HPDE6-E6E7 (cell line): Measurements from ENCODE around the gene CARD11.

ENCODE experiments used
- DNase-seq: peaks from one replicate; pipeline ENCODE4 v3.0.0; 2011; ENCODE audit warnings: missing footprints; ENCODE audit errors: extremely low spot score

The CARD11 gene

DNA sequence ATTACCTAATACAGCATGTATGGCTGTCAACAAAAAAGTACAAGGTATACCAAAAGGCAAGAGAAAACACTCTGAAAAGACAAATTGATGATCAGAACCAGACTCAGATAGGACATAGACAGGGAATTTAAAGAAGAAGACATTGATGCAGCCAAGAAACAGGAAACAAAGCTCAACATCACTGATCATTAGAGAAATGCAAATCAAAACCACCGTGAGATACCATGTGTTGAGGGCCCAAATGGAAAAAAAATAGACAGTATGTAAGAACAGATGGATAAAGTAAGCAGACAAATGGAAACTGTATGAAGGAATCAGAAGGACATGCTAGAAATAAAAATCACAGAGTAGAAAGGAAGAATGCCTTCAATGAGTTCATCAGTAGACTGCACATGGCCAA, 23.3 kb downstream of the CARD11 start:
- DNase-seq: no peak

- no peak for DNase-seq
Observed at GRCh38 chr7:3019801-3020200, 23.9 kb downstream of the CARD11 start.

DNA sequence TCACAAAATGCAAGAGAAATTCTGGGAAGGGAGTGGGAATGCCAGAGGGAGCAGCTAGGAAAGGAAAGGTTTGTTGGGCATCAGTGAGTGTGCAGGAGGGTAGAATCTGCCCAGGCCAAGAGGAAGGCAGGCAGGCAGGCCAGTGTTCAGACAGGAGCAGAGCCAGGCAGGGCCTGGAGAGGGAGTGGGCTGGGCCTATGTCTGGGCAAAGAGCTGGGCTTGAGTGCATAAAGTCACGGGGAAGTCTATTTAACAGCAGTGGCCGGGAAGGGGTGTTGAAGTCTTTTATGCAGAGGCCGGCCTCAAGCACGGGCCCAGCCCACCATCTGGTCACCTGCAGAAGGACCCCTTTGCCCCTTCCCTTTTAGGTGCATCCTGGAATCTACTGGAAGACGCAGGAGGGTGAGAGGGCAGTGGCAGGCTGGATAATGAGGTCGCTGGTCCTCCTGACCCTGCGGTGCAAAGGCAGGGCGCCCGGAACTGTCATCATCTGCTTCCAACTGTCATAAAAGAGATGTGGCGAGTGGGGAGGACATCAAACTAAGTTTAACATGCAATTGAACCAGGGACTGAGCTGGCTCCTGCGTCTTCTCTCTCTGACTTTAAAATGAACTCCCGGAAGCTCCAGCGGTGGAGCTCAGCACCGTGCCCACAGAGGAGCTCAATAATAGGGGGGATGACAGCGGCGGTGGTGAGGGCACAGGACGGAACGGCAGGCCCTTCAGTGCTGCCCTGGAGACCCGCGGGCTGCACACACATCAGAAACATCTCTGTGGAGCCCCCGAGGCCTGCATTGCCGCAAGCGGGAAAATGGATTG, 29.5 kb downstream of the CARD11 start:
- DNase-seq: no peak

GRCh38 chr7:3011211-3011852, 32.3 kb downstream of the CARD11 start:
- no peak for DNase-seq

DNA sequence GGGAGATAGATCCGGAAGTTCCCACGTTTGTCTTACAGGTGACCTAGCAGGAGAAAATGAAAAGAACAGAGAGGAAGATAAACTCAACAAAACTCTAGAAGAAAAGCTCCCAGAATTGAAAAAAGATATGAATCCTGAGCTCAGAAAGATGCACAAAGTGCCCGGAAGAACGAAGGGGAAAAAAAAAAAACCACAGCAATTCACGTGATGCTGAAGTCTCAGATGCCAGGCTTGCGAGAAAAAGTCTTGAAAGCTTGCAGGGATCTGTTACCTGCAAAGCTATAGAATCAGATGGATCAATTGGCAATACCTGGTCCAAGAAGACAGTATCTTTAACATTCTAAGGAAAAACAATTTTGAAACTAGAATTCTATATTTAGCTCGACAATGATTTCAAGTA, 33.5 kb downstream of the CARD11 start:
- no peak for DNase-seq

GRCh38 chr7:3009086-3009485, 34.6 kb downstream of the CARD11 start:
- no peak for DNase-seq

GRCh38 chr7:3008386-3008785, 35.3 kb downstream of the CARD11 start:
- no peak for DNase-seq

DNA sequence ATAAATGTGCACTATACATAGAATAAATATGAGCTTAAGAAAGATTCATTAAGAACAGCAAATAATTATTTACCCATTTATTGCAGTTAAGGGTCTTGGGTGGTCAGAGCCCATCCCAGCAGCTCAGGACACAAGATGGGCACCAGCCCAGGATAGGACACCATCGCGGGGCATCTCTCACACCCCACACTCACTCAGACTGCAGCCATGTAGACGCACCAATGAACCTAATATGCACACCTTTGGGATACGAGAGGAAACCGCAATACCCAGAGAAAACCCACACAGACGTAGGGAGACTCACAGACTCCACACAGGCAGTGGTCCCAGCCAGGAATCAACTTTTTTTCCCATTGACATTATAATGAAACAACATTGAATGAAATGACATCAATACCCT, 36.0 kb downstream of the CARD11 start:
- DNase-seq: no peak

- no peak for DNase-seq
Observed at GRCh38 chr7:3005257-3005656, 38.4 kb downstream of the CARD11 start.

DNA sequence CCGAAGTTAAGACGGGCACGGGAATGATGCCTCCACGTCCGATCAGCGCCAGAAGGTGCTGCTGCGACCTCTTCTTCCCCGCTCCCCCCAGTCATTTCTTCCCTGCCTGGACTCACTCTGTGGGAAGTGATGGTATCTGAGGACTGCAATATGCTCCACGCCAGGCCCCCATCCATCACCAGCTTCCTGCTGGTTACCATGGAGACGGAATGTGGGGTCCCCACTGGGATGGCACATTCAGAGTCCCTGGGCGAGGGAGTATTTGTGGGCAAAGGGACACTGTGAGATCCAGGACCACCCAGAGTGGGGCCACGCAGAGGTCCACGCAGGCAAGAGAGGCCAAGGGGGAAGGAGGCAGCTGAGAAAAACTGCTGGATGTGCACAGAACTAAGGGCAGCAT, 39.7 kb downstream of the CARD11 start:
- DNase-seq: no peak

DNA sequence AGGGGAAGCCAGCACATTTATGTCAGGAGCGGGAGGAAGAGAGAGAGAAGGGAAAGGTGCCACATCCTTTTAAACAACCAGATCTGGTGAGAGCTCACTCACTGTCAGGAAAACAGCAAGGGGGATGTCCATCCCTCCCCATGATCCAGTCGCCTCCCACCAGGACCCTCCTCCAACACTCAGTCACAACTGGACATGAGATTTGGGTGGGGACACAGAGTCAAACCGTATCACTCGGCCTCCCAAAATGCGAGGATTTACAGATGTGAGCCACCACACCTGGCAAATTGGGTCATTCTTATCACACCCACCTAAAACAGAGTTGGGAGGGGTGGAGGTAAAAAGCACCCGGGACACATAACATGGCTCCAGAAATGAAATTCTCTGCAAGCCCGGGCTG, 41.0 kb downstream of the CARD11 start:
- no peak for DNase-seq

GRCh38 chr7:3000566-3000965, 43.1 kb downstream of the CARD11 start:
- no peak for DNase-seq

DNA sequence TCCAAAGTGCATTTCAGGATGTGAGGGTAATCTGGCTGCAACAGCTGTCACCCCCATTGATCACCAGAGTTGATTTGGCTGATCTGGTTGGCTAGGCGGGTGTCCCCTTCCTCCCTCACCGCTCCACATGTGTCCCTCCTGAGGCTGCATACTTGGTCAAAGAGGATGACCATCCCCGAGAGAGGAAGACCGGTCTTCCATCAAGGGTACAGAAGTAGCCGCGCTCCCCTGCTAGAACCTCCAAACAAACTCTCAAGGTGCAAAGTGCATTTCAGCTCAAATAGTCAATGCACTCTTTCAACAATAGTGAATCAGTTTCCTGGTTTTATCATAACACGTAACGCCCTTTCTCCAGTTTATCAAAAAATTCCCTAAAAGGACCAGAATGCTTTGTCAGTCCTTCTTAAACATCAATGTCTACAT, 44.6 kb downstream of the CARD11 start:
- no peak for DNase-seq

- DNase-seq: no peak
Observed at GRCh38 chr7:2997014-2997413, 46.7 kb downstream of the CARD11 start.

- DNase-seq: no peak
Observed at GRCh38 chr7:2996141-2996540, 47.5 kb downstream of the CARD11 start.

DNA sequence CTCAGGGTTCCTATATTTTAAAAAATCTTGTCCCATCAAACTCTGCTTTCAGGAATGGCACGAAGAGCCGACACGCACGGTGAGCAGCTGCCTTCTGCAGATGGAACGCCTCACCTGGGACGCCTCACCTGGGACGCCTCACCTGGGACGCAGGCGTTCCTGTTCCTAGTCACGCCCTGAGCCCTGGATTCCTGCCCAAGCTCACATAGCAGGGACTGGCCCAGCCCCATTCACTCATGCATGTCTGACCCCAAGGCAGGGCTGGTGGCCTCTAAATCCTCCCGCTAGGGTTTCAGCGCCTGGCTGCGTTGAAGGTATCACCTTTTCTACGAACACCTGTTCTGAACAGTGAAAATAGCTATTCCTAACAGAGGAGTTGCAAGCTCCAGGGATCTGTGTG, 49.8 kb downstream of the CARD11 start:
- DNase-seq: no peak

GRCh38 chr7:2993396-2993795, 50.3 kb downstream of the CARD11 start:
- no peak for DNase-seq

GRCh38 chr7:2990949-2991470, 52.7 kb downstream of the CARD11 start:
- no peak for DNase-seq

DNA sequence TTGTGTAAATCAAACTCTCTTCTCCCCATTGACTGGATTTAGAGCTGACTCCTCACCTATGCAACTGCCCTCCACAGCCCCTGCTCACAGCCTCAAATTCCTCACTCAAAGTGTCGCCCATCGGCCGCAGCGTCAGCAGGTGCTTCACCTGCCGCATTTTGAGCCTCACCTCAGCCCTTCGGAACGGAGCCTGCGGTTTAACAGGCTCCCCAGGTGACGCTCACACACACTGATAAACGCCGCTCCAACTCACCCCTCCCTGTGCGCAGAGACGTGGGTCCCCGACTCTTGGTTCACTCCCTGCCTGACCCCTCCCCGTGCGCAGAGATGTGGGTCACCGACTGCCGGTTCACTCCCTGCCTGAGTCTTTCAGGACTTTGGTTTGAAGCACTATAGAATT, 57.1 kb downstream of the CARD11 start:
- no peak for DNase-seq

DNA sequence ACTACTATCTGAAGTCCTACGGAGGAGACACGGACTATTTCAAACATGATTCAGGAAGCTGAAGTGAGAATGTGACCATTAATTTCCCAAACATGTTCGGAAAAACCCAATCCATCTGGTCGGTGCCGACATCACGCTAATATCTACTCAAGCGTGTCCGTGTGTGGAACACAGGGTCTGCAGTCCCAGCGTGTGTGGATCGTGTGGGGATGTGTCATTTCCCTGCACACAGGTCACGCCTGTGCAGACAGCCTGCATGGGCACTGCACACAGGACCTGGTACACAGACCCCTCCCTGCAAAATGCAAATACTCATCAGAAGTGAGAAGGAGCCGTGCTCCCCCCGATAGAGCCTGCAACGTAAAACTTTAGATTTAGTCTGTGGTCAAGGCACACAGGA, 57.8 kb downstream of the CARD11 start:
- no peak for DNase-seq

DNA sequence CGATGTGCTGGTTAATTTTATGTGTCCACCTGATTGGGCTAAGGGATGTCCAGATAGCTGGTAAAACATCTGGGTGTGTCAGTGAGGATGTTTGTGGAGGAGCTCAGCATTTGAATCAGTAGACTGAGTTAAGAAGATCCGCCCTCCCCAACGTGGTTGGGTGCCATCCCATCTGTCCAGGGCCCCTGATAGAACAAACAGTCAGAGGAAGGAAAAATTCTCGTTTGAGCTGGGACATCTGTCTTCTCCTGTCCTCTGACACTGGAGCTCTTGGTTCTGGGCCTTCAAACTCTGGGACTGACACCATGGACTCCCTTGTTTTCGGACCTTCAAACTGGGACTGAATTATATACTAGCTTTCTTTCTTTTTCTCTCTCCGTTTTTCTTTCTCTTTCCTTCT, 59.6 kb downstream of the CARD11 start:
- DNase-seq: no peak

DNA sequence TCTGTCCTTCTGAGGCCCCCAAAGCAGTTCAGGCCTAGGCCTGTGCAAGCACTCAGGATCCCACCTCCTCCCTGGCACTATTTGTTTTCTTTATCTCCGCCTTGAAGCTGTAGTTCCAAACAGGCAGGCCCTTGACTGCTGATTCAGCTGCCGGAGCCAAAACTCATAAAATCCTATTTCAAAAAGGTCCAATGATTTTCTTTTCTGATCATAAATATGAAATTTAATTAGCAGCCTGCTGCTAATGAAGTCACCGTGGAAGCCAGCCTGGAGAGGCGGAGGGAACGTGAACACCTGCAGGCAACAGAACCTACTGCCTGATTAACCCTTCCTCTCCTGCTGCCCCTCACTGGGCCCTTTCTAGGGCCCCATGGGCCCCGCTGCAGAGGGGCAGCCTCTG, 60.1 kb downstream of the CARD11 start:
- DNase-seq: no peak

DNA sequence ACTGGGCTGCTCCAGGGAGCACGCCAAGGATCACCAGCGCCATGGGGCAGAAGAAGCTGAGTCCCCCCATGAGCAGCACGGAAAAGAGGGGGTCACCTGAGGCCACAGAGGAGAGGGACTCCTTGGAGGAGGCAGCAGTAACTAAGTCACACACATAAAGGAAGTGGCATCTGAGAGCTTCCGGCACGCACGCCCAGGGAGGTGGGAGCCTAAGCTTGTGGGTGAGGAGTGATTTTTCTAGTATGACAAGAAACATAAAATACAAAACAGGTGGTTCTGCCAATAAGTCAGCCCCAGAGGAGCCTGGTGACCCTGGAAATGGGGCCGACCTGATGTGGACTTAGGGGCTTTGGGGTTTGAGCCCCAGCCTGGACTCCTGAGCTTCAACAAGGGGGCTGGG, 60.8 kb downstream of the CARD11 start:
- DNase-seq: no peak
